HepG2 (cell line): Measurements from ENCODE around the gene HES6. TPM values are rescaled to one million over a fixed set of nuclear protein-coding genes. Genes with fewer than 3 reads are reported as not detected.

Experiments
- AFF4 ChIP-seq: sonication (generic); formaldehyde crosslinking; IDR thresholded peaks from 2 replicates; pipeline ENCODE4 v1.4.0; 2020; ENCODE audit warnings: missing genetic modification reagents
- ASH2L ChIP-seq: fragments of 300-600, 200-600 bp; sonication (generic); IDR thresholded peaks from 2 replicates; pipeline ENCODE4 v1.7.0; 2017; ENCODE audit warnings: low read depth, mild to moderate bottlenecking, moderate library complexity, mixed read lengths, low read length; ENCODE audit not compliant: insufficient read length
- DMAP1 ChIP-seq: IDR thresholded peaks from 2 replicates; pipeline ENCODE4 v1.6.1; 2016
- HHEX ChIP-seq: IDR thresholded peaks from 2 replicates; pipeline ENCODE4 v1.6.1; 2016; ENCODE audit warnings: control low read depth
- HNF4A ChIP-seq: sonication (generic); formaldehyde crosslinking; IDR thresholded peaks from 2 replicates; pipeline ENCODE4 v1.4.0; 2020; ENCODE audit warnings: missing genetic modification reagents
- HOXD1 ChIP-seq: sonication (generic); formaldehyde crosslinking; IDR thresholded peaks from 2 replicates; pipeline ENCODE4 v1.5.0; 2020; ENCODE audit warnings: missing genetic modification reagents
- KLF6 ChIP-seq: IDR thresholded peaks from 2 replicates; pipeline ENCODE4 v1.8.0; 2016; ENCODE audit warnings: missing biosample characterization, missing genetic modification reagents
- PHF21A ChIP-seq: sonication (generic); formaldehyde crosslinking; IDR thresholded peaks from 2 replicates; pipeline ENCODE4 v1.5.0; 2020; ENCODE audit warnings: mild to moderate bottlenecking, missing genetic modification reagents
- TBP ChIP-seq: sonication (generic); formaldehyde crosslinking; IDR thresholded peaks from 2 replicates; pipeline ENCODE4 v1.5.0; 2020; ENCODE audit warnings: missing genetic modification reagents
- ZBTB42 ChIP-seq: sonication (generic); formaldehyde crosslinking; IDR thresholded peaks from 2 replicates; pipeline ENCODE4 v1.5.0; 2020; ENCODE audit warnings: mild to moderate bottlenecking, missing genetic modification reagents
- ZHX1 ChIP-seq: sonication (generic); formaldehyde crosslinking; IDR thresholded peaks from 2 replicates; pipeline ENCODE4 v1.8.1; 2022; ENCODE audit warnings: low read depth, mild to moderate bottlenecking, missing genetic modification reagents
- ZNF10 ChIP-seq: sonication (generic); formaldehyde crosslinking; IDR thresholded peaks from 2 replicates; pipeline ENCODE4 v1.4.0; 2020; ENCODE audit warnings: mild to moderate bottlenecking, low read depth, missing genetic modification reagents, borderline replicate concordance
- ZNF460 ChIP-seq: sonication (generic); formaldehyde crosslinking; IDR thresholded peaks from 2 replicates; pipeline ENCODE4 v1.5.1; 2020; ENCODE audit warnings: missing genetic modification reagents, mild to moderate bottlenecking, borderline replicate concordance
- ZNF572 ChIP-seq: sonication (generic); formaldehyde crosslinking; IDR thresholded peaks from 2 replicates; pipeline ENCODE4 v1.5.1; 2020; ENCODE audit warnings: mild to moderate bottlenecking, missing genetic modification reagents
- ZNF614 ChIP-seq: IDR thresholded peaks from 2 replicates; pipeline ENCODE4 v1.6.1; 2018; ENCODE audit warnings: missing biosample characterization, missing genetic modification reagents, inconsistent platforms, borderline replicate concordance
- ZNF703 ChIP-seq: sonication (generic); formaldehyde crosslinking; IDR thresholded peaks from 2 replicates; pipeline ENCODE4 v1.5.1; 2020; ENCODE audit warnings: missing genetic modification reagents, mild to moderate bottlenecking, moderate library complexity, borderline replicate concordance
- ZSCAN25 ChIP-seq: sonication (generic); formaldehyde crosslinking; IDR thresholded peaks from 2 replicates; pipeline ENCODE4 v1.8.0; 2022; ENCODE audit warnings: mild to moderate bottlenecking, missing genetic modification reagents
- polyA plus RNA-seq, 8 experiments: library from polyadenylated mRNA; depleted of rRNA in 3 of 8; stranded (reverse) in 7 of 8; unstranded in 1 of 8; fragments of >200 nt; fragmentation: Illumina TruSeq in 4 of 8; extraction: Trizol in 4 of 8; gene quantifications; 2 replicates each; pipeline versions ENCODE4 v1.2.1 to v1.2.3, GENCODE V29; 2011 to 2016; ENCODE audit warnings: low read depth in 4 of 8, missing spikeins in 1 of 8, mixed read lengths in 1 of 8; ENCODE audit not compliant: insufficient read depth in 1 of 8
- total RNA-seq, 5 experiments: library from RNA; depleted of rRNA; stranded (reverse); fragments of >200 nt; fragmentation: Illumina TruSeq; extraction: Trizol; gene quantifications; 2 replicates each; pipeline ENCODE4 v1.2.3, GENCODE V29; 2016; ENCODE audit warnings: low read depth in 1 of 5
- TF ChIP-seq, protein P1 (sequence below): sonication (generic); formaldehyde crosslinking; IDR thresholded peaks from 2 replicates; pipeline ENCODE4 v1.8.1; 2023; ENCODE audit warnings: missing genetic modification reagents, mild to moderate bottlenecking, borderline replicate concordance
- TF ChIP-seq, protein P2 (sequence below): sonication (generic); formaldehyde crosslinking; IDR thresholded peaks from 2 replicates; pipeline ENCODE4 v1.5.0; 2020; ENCODE audit warnings: mild to moderate bottlenecking, missing genetic modification reagents
- TF ChIP-seq, protein P3 (sequence below): sonication (generic); formaldehyde crosslinking; IDR thresholded peaks from 2 replicates; pipeline ENCODE4 v1.4.0; 2020; ENCODE audit warnings: mild to moderate bottlenecking, missing genetic modification reagents

HES6 gene
- total and polyA plus RNA-seq, 2 of the 13 experiments (the other 11 are each of a cell fraction or from before 2014, with no cell fraction given) = 19.5 to 82.8 TPM

DNA sequence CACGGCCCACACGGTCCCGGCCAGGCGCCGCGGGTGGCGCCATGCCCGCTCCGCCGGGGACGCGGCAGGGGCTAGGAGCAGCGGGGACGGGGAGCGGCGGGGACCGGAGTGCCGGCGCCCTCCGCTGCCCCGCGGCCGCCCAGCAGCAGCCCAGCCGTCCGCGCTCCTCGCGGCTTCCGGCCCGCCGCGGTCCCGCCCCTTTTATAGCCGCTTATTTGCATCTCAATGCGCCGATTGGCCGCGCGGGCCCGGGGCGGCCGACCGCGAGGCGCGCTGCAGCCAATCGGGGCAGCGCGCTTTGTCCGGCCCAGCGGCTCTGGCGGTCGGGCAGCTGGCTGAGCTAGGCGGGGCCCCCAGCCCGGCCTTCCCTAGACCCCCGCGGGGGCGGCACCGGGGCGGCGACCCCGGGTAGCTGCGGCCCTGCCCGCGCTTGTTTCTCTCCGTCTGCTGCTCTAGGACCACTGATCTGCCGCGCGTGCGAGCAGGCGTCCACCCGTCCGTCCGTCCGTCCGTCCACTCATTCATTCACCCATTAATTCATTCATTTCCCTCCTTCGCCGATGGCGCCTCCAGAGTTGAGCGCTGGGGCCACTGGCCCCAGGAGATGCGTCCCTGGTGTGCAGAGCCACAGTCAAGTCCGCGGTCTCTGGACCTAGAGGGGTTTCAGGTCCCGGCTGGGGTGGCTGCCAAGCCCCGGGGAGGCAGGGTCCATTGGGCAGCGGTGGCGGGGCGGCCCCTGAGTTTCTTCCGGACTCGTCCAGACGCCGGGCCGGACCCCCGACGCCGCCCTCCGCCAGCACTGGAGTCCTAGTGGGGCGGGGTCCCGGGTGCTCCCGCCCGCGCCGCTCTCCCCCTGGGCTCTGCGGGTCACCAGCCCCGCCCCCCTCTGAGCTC is at the start of gene HES6 (continued):
- TF ChIP-seq AFF4 (no peak), HOXD1 (no peak), ASH2L (no peak), ZSCAN25 (CRISPR knock-in tag) (no peak; the same call in 1 of the 2 replicates), DMAP1 (CRISPR knock-in tag) (0 out of 2 replicates have a peak, but pooled peaks have one; percentile 33), HHEX (CRISPR knock-in tag) (no peak), HNF4A (no peak), ZNF572 (CRISPR knock-in tag) (no peak), ZNF10 (no peak), ZNF460 (CRISPR knock-in tag) (no peak), ZHX1 (CRISPR knock-in tag) (no peak), PHF21A (CRISPR knock-in tag) (peak; percentile 89), TBP (no peak), ZNF703 (no peak), KLF6 (CRISPR knock-in tag) (no peak), ZNF614 (0 out of 2 replicates have a peak, but pooled peaks have one; percentile 16), ZBTB42 (CRISPR knock-in tag) (no peak)
- TF ChIP-seq, protein P1, sequence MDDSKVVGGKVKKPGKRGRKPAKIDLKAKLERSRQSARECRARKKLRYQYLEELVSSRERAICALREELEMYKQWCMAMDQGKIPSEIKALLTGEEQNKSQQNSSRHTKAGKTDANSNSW (CRISPR knock-in tag) = no peak
- TF ChIP-seq, protein P2, sequence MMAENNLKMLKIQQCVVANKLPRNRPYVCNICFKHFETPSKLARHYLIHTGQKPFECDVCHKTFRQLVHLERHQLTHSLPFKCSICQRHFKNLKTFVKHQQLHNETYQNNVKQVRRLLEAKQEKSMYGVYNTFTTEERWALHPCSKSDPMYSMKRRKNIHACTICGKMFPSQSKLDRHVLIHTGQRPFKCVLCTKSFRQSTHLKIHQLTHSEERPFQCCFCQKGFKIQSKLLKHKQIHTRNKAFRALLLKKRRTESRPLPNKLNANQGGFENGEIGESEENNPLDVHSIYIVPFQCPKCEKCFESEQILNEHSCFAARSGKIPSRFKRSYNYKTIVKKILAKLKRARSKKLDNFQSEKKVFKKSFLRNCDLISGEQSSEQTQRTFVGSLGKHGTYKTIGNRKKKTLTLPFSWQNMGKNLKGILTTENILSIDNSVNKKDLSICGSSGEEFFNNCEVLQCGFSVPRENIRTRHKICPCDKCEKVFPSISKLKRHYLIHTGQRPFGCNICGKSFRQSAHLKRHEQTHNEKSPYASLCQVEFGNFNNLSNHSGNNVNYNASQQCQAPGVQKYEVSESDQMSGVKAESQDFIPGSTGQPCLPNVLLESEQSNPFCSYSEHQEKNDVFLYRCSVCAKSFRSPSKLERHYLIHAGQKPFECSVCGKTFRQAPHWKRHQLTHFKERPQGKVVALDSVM = peak; percentile 52
- TF ChIP-seq, protein P3, sequence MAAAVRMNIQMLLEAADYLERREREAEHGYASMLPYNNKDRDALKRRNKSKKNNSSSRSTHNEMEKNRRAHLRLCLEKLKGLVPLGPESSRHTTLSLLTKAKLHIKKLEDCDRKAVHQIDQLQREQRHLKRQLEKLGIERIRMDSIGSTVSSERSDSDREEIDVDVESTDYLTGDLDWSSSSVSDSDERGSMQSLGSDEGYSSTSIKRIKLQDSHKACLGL (CRISPR knock-in tag) = no peak
